Activated naive CD8-positive, alpha-beta T cell treated with anti-CD3 and anti-CD28 coated beads, Interleukin-2, amount 10 ng/mL, durations not matched to agents 7 days and 5 days (primary cell): ENCODE results near the gene NFKBIE. TPM values are rescaled to one million over a fixed set of nuclear protein-coding genes. Genes with fewer than 3 reads are reported as not detected.

ENCODE experiments used
- ATAC-seq: fragments of 150-1000 bp; cut with Tn5 transposase; one replicate; pipeline ENCODE4 v1.10.0; 2021; ENCODE audit warnings: low read depth, moderate library complexity
- POLR2A ChIA-PET: fragments of 350-600 bp; sonication (Branson Sonifier 250); formaldehyde crosslinking; loops from one replicate; lab custom pipeline; 2021; ENCODE audit warnings: antibody characterized with exemption; lab: Charles Lee
- DNase-seq: peaks from one replicate; pipeline ENCODE4 v3.0.0; 2021
- H3K27ac Mint-ChIP-seq: one replicate; pipeline ENCODE4 v1.8.0; 2022; ENCODE audit warnings: mild to moderate bottlenecking, mixed read lengths
- H3K27me3 Mint-ChIP-seq: one replicate; pipeline ENCODE4 v1.8.0; 2022; ENCODE audit warnings: mild to moderate bottlenecking, moderate library complexity, mixed read lengths
- H3K36me3 Mint-ChIP-seq: one replicate; pipeline ENCODE4 v1.8.0; 2021; ENCODE audit warnings: mild to moderate bottlenecking, mixed read lengths
- H3K4me1 Mint-ChIP-seq: one replicate; pipeline ENCODE4 v1.8.0; 2021; ENCODE audit warnings: mixed read lengths
- H3K4me3 Mint-ChIP-seq: one replicate; pipeline ENCODE4 v1.8.0; 2022; ENCODE audit warnings: mild to moderate bottlenecking, moderate library complexity, mixed read lengths
- H3K9me3 Mint-ChIP-seq: one replicate; pipeline ENCODE4 v1.8.0; 2021; ENCODE audit warnings: mixed read lengths
- total RNA-seq, 2 experiments: library from RNA; stranded (reverse); gene quantifications; one replicate each; pipeline ENCODE4 v1.2.3, GENCODE V29; 2021

NFKBIE gene
- total RNA-seq, 2 experiments from 2014 or later: 14.0 to 14.3 TPM

- ATAC-seq (no peak), DNase-seq (no peak)
- H3K4me3 Mint-ChIP-seq: no peak overlapping the region
- H3K4me1 Mint-ChIP-seq: peaks cover 11% of the 10 kb centered on the region
- POLR2A ChIA-PET: interaction anchor here (0.5 kb wide), 1 partner anchor 20 kb away, joined by 3 read pairs; no protein-coding TSS in a partner anchor
- H3K36me3 Mint-ChIP-seq: no peaks in the 10 kb centered on the region
- H3K9me3 Mint-ChIP-seq: no peaks in the 10 kb centered on the region
- H3K27ac Mint-ChIP-seq: no peak overlapping the region
- H3K27me3 Mint-ChIP-seq: peaks cover 66% of the 10 kb centered on the region
These were observed 8.3 kb upstream of the NFKBIE start for GRCh38 chr6:44273617-44274016.

DNA sequence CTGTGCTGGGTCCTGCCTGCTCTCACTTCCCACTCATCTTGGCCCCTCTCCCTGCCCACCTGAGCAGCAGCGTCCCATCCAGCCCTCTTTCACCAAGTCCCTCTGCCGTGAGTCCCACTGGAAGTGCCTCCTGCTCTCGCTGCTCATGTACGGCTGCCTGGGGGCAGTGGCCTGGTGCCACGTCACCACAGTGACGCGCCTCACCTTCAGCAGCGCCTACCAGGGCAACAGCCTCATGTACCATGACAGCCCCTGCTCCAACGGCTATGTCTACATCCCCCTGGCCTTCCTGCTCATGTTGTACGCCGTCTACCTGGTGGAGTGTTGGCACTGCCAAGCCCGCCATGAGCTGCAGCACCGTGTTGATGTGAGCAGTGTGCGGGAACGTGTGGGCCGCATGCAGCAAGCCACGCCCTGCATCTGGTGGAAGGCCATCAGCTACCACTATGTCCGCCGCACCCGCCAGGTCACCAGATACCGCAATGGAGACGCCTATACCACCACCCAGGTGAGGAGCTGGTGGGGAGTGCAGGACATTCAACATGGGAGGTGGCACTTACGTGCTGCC is 7.7 kb upstream of the NFKBIE start:
- Mint-ChIP-seq H3K9me3 (no peaks in the 10 kb centered on the region), H3K4me1 (peaks cover 11% of the 10 kb centered on the region), H3K27me3 (peaks cover 71% of the 10 kb centered on the region), H3K27ac (no peak overlapping the region), H3K4me3 (no peak overlapping the region), H3K36me3 (no peaks in the 10 kb centered on the region)
- POLR2A ChIA-PET: no interaction called here
- no peak for ATAC-seq
- DNase-seq: no peak

DNA sequence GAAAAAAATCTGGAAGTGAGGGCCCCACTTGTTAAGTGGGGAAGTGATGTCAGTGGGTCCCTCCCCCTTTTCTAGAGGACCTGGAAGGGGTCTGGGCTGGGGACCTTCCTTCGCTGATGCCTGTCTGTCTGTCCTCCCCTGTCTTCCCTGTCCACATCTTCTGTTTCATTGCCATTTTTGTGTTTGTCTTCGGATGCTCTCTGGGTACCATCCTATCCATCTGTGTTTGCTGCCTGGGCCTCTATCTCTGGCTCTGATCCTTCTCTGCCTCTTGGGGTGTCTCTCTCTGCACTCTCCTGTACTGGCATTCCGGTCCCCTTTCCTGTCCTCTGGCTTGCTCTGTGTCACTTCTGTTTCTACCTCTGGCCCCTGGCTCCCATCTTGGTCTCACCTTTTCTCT is 7.2 kb upstream of the NFKBIE start:
- H3K4me3 Mint-ChIP-seq: no peak overlapping the region
- ATAC-seq: no peak
- POLR2A ChIA-PET: no interaction called here
- no peak for DNase-seq
- peaks cover 14% of the 10 kb centered on the region for H3K4me1 Mint-ChIP-seq
- H3K36me3 Mint-ChIP-seq: no peaks in the 10 kb centered on the region
- H3K27me3 Mint-ChIP-seq: peaks cover 69% of the 10 kb centered on the region
- no peak overlapping the region for H3K27ac Mint-ChIP-seq
- H3K9me3 Mint-ChIP-seq: no peaks in the 10 kb centered on the region

- DNase-seq (no peak), ATAC-seq (no peak)
- no peak overlapping the region for H3K4me3 Mint-ChIP-seq
- POLR2A ChIA-PET: no interaction called here
- peaks cover 17% of the 10 kb centered on the region for H3K4me1 Mint-ChIP-seq
- no peaks in the 10 kb centered on the region for H3K36me3 Mint-ChIP-seq
- H3K27me3 Mint-ChIP-seq: peaks cover 62% of the 10 kb centered on the region
- no peaks in the 10 kb centered on the region for H3K9me3 Mint-ChIP-seq
- no peak overlapping the region for H3K27ac Mint-ChIP-seq
These were observed 6.6 kb upstream of the NFKBIE start for GRCh38 chr6:44271914-44272313.

GRCh38 chr6:44271406-44271723 is 6.0 kb upstream of the NFKBIE start:
- POLR2A ChIA-PET: interaction anchor here (1.5 kb wide), 1 partner anchor 24 kb away, joined by 5 read pairs; the partner anchor contains the start of gene HSP90AB1
- peaks cover 22% of the 10 kb centered on the region for H3K4me1 Mint-ChIP-seq
- peak overlapping the region; percentile 52 for H3K4me3 Mint-ChIP-seq
- H3K36me3 Mint-ChIP-seq: no peaks in the 10 kb centered on the region
- peaks cover 58% of the 10 kb centered on the region for H3K27me3 Mint-ChIP-seq
- DNase-seq: no peak
- ATAC-seq: no peak
- no peaks in the 10 kb centered on the region for H3K9me3 Mint-ChIP-seq
- no peak overlapping the region for H3K27ac Mint-ChIP-seq

GRCh38 chr6:44270526-44271405 is 5.4 kb upstream of the NFKBIE start:
- Mint-ChIP-seq H3K36me3 (no peaks in the 10 kb centered on the region), H3K4me3 (peak overlapping the region; percentile 52), H3K4me1 (peaks cover 26% of the 10 kb centered on the region), H3K9me3 (no peaks in the 10 kb centered on the region), H3K27me3 (peaks cover 58% of the 10 kb centered on the region), H3K27ac (no peak overlapping the region)
- ATAC-seq: no peak
- POLR2A ChIA-PET: interaction anchor here (1.5 kb wide), 1 partner anchor 24 kb away, joined by 5 read pairs; the partner anchor contains the start of gene HSP90AB1
- no peak for DNase-seq

DNA sequence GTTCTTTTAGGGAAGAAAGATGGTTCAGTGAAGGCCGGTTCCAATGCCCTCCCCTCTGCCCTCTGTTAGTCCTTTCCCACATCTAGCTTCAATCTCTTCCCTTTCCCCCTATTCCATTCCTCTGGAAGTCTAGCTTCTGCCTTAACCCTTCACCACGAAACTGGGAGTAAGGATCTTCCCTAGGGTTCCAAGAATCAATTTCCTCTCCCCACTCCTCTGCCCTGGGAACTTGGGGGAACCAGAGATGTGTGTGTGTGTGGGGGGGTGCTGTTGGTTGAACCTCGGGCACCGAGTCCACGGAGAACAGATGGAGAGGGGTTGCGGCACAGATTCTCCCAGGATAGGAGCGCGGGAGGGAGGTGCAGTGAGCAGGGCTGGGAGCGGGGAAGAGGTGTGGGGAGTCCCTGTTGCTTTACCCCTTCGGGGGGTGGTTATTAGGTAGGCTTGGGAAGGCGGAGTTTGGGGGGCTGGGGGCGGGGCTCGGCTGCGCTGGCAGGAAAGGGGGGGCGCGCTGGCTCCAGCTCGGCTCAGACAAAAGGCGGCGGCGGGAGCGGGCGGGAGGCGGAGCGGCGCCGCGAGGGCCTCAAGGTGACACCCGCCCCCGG is 4.7 kb upstream of the NFKBIE start, which contains the start of gene TMEM151B:
TMEM151B (plus strand) TSS at position 530 of the 605 bp plus-strand sequence. CDS start 293 bp downstream, outside the sequence.
- Mint-ChIP-seq H3K4me1 (peaks cover 28% of the 10 kb centered on the region), H3K27ac (no peak within 1 kb of the TSS)
- POLR2A ChIA-PET: interaction anchor here (1.5 kb wide), 1 partner anchor 23 kb away, joined by 5 read pairs; the partner anchor contains the start of gene HSP90AB1

GRCh38 chr6:44269178-44269920 is 4.0 kb upstream of the NFKBIE start:
- no peak overlapping the region for H3K4me3 Mint-ChIP-seq
- H3K36me3 Mint-ChIP-seq: no peaks in the 10 kb centered on the region
- no peak for ATAC-seq
- POLR2A ChIA-PET: interaction anchor here (1.1 to 2.1 kb wide), 3 partner anchors 23 to 44 kb away, joined by 3 to 7 read pairs (median 3); partner anchors contain the start of genes AARS2 and HSP90AB1
- H3K9me3 Mint-ChIP-seq: no peaks in the 10 kb centered on the region
- H3K4me1 Mint-ChIP-seq: peaks cover 31% of the 10 kb centered on the region
- H3K27ac Mint-ChIP-seq: no peak overlapping the region
- DNase-seq: no peak
- H3K27me3 Mint-ChIP-seq: peaks cover 51% of the 10 kb centered on the region

More for the DNA sequence above, 4.7 kb upstream of the NFKBIE start, which contains the start of gene TMEM151B:
- Mint-ChIP-seq H3K27me3 (peaks cover 57% of the 10 kb centered on the region), H3K9me3 (no peaks in the 10 kb centered on the region), H3K36me3 (no peaks in the 10 kb centered on the region), H3K4me3 (peak within 1 kb of the TSS; percentile 52)
- DNase-seq (no peak), ATAC-seq (no peak)

DNA sequence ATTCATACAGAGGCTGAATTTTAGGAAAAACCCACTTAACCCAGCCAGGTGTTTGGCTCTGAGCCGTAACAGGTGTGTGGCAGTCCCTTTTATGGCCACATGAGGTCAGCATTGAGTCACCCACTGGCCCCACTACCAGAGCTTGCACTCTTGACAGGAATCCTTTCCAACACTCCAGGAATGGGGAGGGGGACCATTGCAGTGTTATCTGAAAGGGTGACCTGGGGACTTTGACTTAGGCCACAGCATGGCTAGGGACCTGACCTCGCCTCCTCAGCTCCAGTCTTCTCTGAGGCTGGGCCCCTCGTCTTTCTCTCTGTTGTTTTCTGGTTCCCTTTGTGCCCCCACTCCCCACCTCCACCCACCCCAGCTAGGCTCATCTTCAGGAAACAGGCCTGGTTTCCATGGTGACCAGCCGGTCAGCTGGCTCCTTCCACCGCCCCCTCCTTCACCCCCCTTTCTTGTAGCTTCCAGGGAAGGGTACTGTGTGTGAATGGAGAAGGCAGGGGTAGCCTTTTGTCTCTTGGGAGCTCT is 2.8 kb upstream of the NFKBIE start:
- no peaks in the 10 kb centered on the region for H3K9me3 Mint-ChIP-seq
- peak; percentile 67 for DNase-seq
- POLR2A ChIA-PET: interaction anchor here (0.6 to 2.1 kb wide), 5 partner anchors 22 to 75 kb away, joined by 3 to 7 read pairs (median 3); partner anchors contain the start of genes AARS2 and HSP90AB1
- H3K4me3 Mint-ChIP-seq: no peak overlapping the region
- H3K27ac Mint-ChIP-seq: no peak overlapping the region
- peaks cover 6% of the 10 kb centered on the region for H3K36me3 Mint-ChIP-seq
- peaks cover 42% of the 10 kb centered on the region for H3K27me3 Mint-ChIP-seq
- H3K4me1 Mint-ChIP-seq: peaks cover 41% of the 10 kb centered on the region
- no peak for ATAC-seq

DNA sequence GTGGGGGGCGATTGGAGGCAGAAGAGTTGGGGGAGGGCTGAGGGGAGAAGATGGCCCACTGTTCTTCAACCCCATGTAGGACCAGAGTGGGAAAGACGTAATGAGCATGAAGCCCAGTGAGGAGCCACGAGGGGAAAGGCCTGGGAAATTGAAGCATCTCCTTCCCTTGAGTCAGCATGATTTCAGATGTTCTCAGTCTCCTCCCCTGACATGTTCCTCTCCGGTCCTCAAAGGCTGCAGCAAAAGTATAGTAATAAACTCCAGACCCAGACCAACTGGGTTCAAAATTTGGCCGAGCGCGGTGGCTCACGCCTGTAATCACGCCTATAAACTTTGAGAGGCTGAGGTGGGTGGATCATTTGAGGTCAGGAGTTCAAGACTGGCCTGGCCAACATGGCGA is 1.9 kb upstream of the NFKBIE start:
- POLR2A ChIA-PET: interaction anchor here (1.1 to 4.7 kb wide), 4 partner anchors 12 to 44 kb away, joined by 3 to 23 read pairs (median 5); no protein-coding TSS in a partner anchor
- peaks cover 35% of the 10 kb centered on the region for H3K27me3 Mint-ChIP-seq
- H3K4me1 Mint-ChIP-seq: peaks cover 47% of the 10 kb centered on the region
- H3K36me3 Mint-ChIP-seq: peaks cover 6% of the 10 kb centered on the region
- no peak overlapping the region for H3K27ac Mint-ChIP-seq
- H3K9me3 Mint-ChIP-seq: no peaks in the 10 kb centered on the region
- DNase-seq (no peak), ATAC-seq (no peak)
- no peak overlapping the region for H3K4me3 Mint-ChIP-seq

DNA sequence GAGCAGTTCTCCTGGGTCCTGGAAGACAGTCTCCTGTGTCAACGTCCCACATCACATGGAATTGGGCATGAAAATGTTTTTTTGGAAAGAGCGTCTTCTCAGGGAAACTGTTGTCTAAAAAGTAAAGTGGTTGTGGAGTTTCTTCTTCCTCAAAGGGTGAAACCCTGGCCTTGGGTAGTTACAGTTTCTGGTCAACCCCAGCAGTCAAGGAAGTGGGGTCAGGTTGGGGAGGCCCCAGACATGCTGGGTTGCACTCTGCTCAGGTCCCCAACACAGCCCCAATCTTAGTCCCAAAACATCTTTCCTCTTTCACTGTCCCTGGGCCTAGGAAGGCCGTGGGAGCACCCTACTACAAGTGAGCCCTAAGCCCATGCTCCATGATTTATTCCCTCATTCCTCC is 996 bp upstream of the NFKBIE start:
- POLR2A ChIA-PET: interaction anchor here (0.5 to 4.7 kb wide), 3 partner anchors 11 to 123 kb away, joined by 3 to 23 read pairs (median 3); no protein-coding TSS in a partner anchor
- H3K27me3 Mint-ChIP-seq: peaks cover 27% of the 10 kb centered on the region
- no peak for ATAC-seq
- peaks cover 49% of the 10 kb centered on the region for H3K4me1 Mint-ChIP-seq
- no peak for DNase-seq
- H3K36me3 Mint-ChIP-seq: peaks cover 6% of the 10 kb centered on the region
- no peaks in the 10 kb centered on the region for H3K9me3 Mint-ChIP-seq
- peak overlapping the region; percentile 76 for H3K27ac Mint-ChIP-seq
- H3K4me3 Mint-ChIP-seq: peak overlapping the region; percentile 69

DNA sequence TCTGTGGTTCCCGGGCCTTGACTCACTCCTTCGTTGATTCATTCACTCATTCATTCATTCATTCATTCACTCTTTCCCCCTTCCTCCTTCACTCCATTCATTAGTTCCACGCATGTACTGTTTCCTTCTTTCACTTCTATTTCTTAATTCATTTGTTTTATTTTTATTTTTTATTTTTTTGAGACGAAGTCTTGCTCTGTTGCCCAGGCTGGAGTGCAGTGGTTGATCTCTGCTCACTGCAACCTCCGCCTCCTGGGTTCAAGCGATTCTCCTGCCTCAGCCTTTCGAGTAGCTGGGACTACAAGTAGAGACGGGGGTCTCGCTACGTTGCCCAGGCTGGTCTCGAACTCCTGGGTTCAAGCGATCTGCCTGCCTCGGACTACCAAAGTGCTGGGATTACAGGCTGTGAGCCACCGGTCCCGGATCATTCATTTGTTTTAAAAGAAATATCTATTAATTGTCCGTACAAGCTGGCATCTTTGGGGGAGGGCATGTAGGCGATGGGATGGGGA is 427 bp upstream of the NFKBIE start:
- H3K4me1 Mint-ChIP-seq: peaks cover 54% of the 10 kb centered on the region
- ATAC-seq: no peak
- H3K4me3 Mint-ChIP-seq: peak overlapping the region; percentile 99

More for the DNA sequence above, 427 bp upstream of the NFKBIE start:
- no peaks in the 10 kb centered on the region for H3K9me3 Mint-ChIP-seq
- peaks cover 10% of the 10 kb centered on the region for H3K36me3 Mint-ChIP-seq
- peak overlapping the region; percentile 92 for H3K27ac Mint-ChIP-seq
- peaks cover 22% of the 10 kb centered on the region for H3K27me3 Mint-ChIP-seq
- POLR2A ChIA-PET: interaction anchor here (2.8 to 4.7 kb wide), 2 partner anchors 11 to 19 kb away, joined by 23 to 30 read pairs; partner anchors contain the start of gene HSP90AB1
- no peak for DNase-seq
